ENCODE data around the gene MAN1C1. TPM values are rescaled to one million over a fixed set of nuclear protein-coding genes. Genes with fewer than 3 reads are reported as not detected.
"Not testable (repeated sequence)": the region's sequence is repeated elsewhere in the genome, so short reads cannot be mapped to it uniquely, and the experiment has no call there.

MAN1C1 gene
- total and polyA plus RNA-seq, 4 donors = 4.6 to 14.7 (median 13.1) TPM

GRCh38 chr1:25631750-25632485, 15.3 kb downstream of the MAN1C1 start:
- Histone ChIP-seq H3K36me3 (ENCODE audit: control insufficient read depth in 4 of 4, insufficient read depth in 4 of 4, low read length in 4 of 4) (no peaks in the 10 kb centered on the region), H3K4me1 (ENCODE audit: control insufficient read depth in 5 of 5, insufficient read depth in 5 of 5, low read length in 5 of 5) (peaks cover 0 to 6% (median 0%) of the 10 kb centered on the region in 5 donors), H3K27ac (ENCODE audit: low read depth in 1 of 2, low read length in 1 of 2) (peak overlapping the region; percentile 40 to 67), H3K9me3 (ENCODE audit: control insufficient read depth in 4 of 4, insufficient read depth in 3 of 4, low read length in 3 of 4) (no peaks in the 10 kb centered on the region), H3K27me3 (ENCODE audit: control insufficient read depth in 3 of 3, insufficient read depth in 3 of 3, low read length in 2 of 3) (no peaks in the 10 kb centered on the region), H3K4me3 (no peak overlapping the region), H3K9ac (ENCODE audit: insufficient read depth in 1 of 2, low read length in 2 of 2) (no peak overlapping the region)
- no peak for TF ChIP-seq CTCF (IDR thresholded peaks at IDR 0.05; ENCODE audit: control extremely low read depth, extremely low read depth)
- WGBS, 2 donors = 47 to 61% methylated on average over 11 of the region's 11 CpGs
- ATAC-seq (ENCODE audit: insufficient read depth, low FRiP score) = no peak
- DNase-seq = peak in 1 of 3 donors; percentile 18

GRCh38 chr1:25634066-25634465, 17.5 kb downstream of the MAN1C1 start:
- ATAC-seq (ENCODE audit: insufficient read depth, low FRiP score) (no peak), DNase-seq (no peak)
- H3K27me3 ChIP-seq (ENCODE audit: control insufficient read depth in 3 of 3, insufficient read depth in 3 of 3, low read length in 2 of 3) = no peaks in the 10 kb centered on the region
- peaks cover 0 to 4% (median 0%) of the 10 kb centered on the region in 4 donors for H3K9me3 ChIP-seq (ENCODE audit: control insufficient read depth in 4 of 4, insufficient read depth in 3 of 4, low read length in 3 of 4)
- H3K4me3 ChIP-seq = no peak overlapping the region
- H3K27ac ChIP-seq (ENCODE audit: low read depth in 1 of 2, low read length in 1 of 2) = no peak overlapping the region
- H3K4me1 ChIP-seq (ENCODE audit: control insufficient read depth in 5 of 5, insufficient read depth in 5 of 5, low read length in 5 of 5) = peaks cover 0 to 6% (median 0%) of the 10 kb centered on the region in 5 donors
- no peak for TF ChIP-seq CTCF (IDR thresholded peaks at IDR 0.05; ENCODE audit: control extremely low read depth, extremely low read depth)
- no peaks in the 10 kb centered on the region for H3K36me3 ChIP-seq (ENCODE audit: control insufficient read depth in 4 of 4, insufficient read depth in 4 of 4, low read length in 4 of 4)
- 82% methylated on average over 2 of the region's 2 CpGs for WGBS, 2 donors
- no peak overlapping the region for H3K9ac ChIP-seq (ENCODE audit: insufficient read depth in 1 of 2, low read length in 2 of 2)

GRCh38 chr1:25634896-25635295, 18.3 kb downstream of the MAN1C1 start:
- H3K4me1 ChIP-seq (ENCODE audit: control insufficient read depth in 5 of 5, insufficient read depth in 5 of 5, low read length in 5 of 5) = peaks cover 0 to 6% (median 0%) of the 10 kb centered on the region in 5 donors
- no peaks in the 10 kb centered on the region for H3K27me3 ChIP-seq (ENCODE audit: control insufficient read depth in 3 of 3, insufficient read depth in 3 of 3, low read length in 2 of 3)
- H3K9me3 ChIP-seq (ENCODE audit: control insufficient read depth in 4 of 4, insufficient read depth in 3 of 4, low read length in 3 of 4) = peaks cover 0 to 4% (median 0%) of the 10 kb centered on the region in 4 donors
- no peak overlapping the region for H3K27ac ChIP-seq (ENCODE audit: low read depth in 1 of 2, low read length in 1 of 2)
- 91 to 92% methylated on average over 2 of the region's 2 CpGs for WGBS, 2 donors
- no peaks in the 10 kb centered on the region for H3K36me3 ChIP-seq (ENCODE audit: control insufficient read depth in 4 of 4, insufficient read depth in 4 of 4, low read length in 4 of 4)
- H3K9ac ChIP-seq (ENCODE audit: insufficient read depth in 1 of 2, low read length in 2 of 2) = no peak overlapping the region
- no peak for TF ChIP-seq CTCF (IDR thresholded peaks at IDR 0.05; ENCODE audit: control extremely low read depth, extremely low read depth)
- DNase-seq (no peak), ATAC-seq (ENCODE audit: insufficient read depth, low FRiP score) (no peak)
- no peak overlapping the region for H3K4me3 ChIP-seq

GRCh38 chr1:25636141-25636540, 19.6 kb downstream of the MAN1C1 start:
- not testable (repeated sequence) for H3K27me3 ChIP-seq (ENCODE audit: control insufficient read depth in 3 of 3, insufficient read depth in 3 of 3, low read length in 2 of 3); ATAC-seq (ENCODE audit: insufficient read depth, low FRiP score); DNase-seq; H3K9me3 ChIP-seq (ENCODE audit: control insufficient read depth in 4 of 4, insufficient read depth in 3 of 4, low read length in 3 of 4); H3K27ac ChIP-seq (ENCODE audit: low read depth in 1 of 2, low read length in 1 of 2); H3K4me3 ChIP-seq; H3K9ac ChIP-seq (ENCODE audit: insufficient read depth in 1 of 2, low read length in 2 of 2); H3K36me3 ChIP-seq (ENCODE audit: control insufficient read depth in 4 of 4, insufficient read depth in 4 of 4, low read length in 4 of 4)
- 88 to 95% methylated on average over 7 of the region's 7 CpGs for WGBS, 2 donors
- H3K4me1 ChIP-seq (ENCODE audit: control insufficient read depth in 5 of 5, insufficient read depth in 5 of 5, low read length in 5 of 5) = peaks cover 0 to 11% (median 7%) of the 10 kb centered on the region in 5 donors
